Left lung (tissue), 10 donors: ENCODE measurements around the gene GPC2. TPM values are rescaled to one million over a fixed set of nuclear protein-coding genes. Genes with fewer than 3 reads are reported as not detected.
A peak's percentile ranks its signal among the peaks of the same experiment; 100 is the strongest.
"Not testable (repeated sequence)": the region's sequence is repeated elsewhere in the genome, so short reads cannot be mapped to it uniquely, and the experiment has no call there.

ENCODE experiments used
- ATAC-seq: fragments of 200-7000 bp; cut with Tn5 transposase; one replicate; pipeline ENCODE4 v1.9.1; 2020; ENCODE audit warnings: moderate library complexity
- DNase-seq, 4 donors: peaks; one replicate each; pipeline ENCODE4 v3.0.0-alpha.2; 2013 to 2020
- H3K27ac ChIP-seq, 2 donors: fragments of 200-600 bp; sonication (generic) in 1 of 2; one replicate each; pipeline versions ENCODE4 v1.5.0 to v1.8.0; 2020 to 2021
- H3K27me3 ChIP-seq, 2 donors: fragments of 200-600 bp; sonication (generic) in 1 of 2; one replicate each; pipeline versions ENCODE4 v1.5.0 to v1.8.0; 2020 to 2021
- H3K36me3 ChIP-seq, 2 donors: fragments of 200-600 bp; sonication (generic) in 1 of 2; one replicate each; pipeline versions ENCODE4 v1.5.0 to v1.8.0; 2020 to 2021
- H3K4me1 ChIP-seq, 2 donors: fragments of 200-600 bp; one replicate each; pipeline ENCODE4 v1.8.0; 2021
- H3K4me3 ChIP-seq, 2 donors: fragments of 200-600 bp; sonication (generic) in 1 of 2; one replicate each; pipeline versions ENCODE4 v1.5.0 to v1.8.0; 2020 to 2021; ENCODE audit warnings: mild to moderate bottlenecking in 1 of 2
- H3K9me3 ChIP-seq, 2 donors: fragments of 200-600 bp; sonication (generic) in 1 of 2; one replicate each; pipeline versions ENCODE4 v1.5.0 to v1.8.0; 2020 to 2021
- intact Hi-C, 2 donors: fragments of 100-400 bp; cut with DNase I; formaldehyde crosslinking; loops; one replicate each; pipeline versions ENCODE4 v1.11.2 to v1.14.2; 2022
- polyA plus RNA-seq, 6 donors: library from polyadenylated mRNA; unstranded; fragments of 120-200 nt; gene quantifications; one replicate each; pipeline ENCODE4 v1.2.1, GENCODE V29; 2013; ENCODE audit not compliant: insufficient read length in 6 of 6
- total RNA-seq, 2 donors: library from RNA; stranded (reverse); fragmentation: NEBNext Ultra II Directional; extraction: Animal tissue kit (Norgen Biotek cat#: 25700); gene quantifications; one replicate each; pipeline ENCODE4 v1.2.1, GENCODE V29; 2021
- TF ChIP-seq, protein P1 (sequence below), 2 donors: fragments of 200-600 bp; sonication (generic) in 1 of 2; IDR thresholded peaks; one replicate each; pipeline versions ENCODE4 v1.5.0 to v1.8.0; 2021; ENCODE audit warnings: antibody characterized with exemption in 2 of 2
- donor health status: DM: no; HTN: yes; CAD: no.
- donor health status: DM: no; HTN: no; CAD: no.

GPC2 gene
- total and polyA plus RNA-seq, 8 donors: 2.5 to 17.0 (median 10.2) TPM

- intact Hi-C loops: no loop called here
- ATAC-seq: peak; percentile 32
- TF ChIP-seq, protein P1, sequence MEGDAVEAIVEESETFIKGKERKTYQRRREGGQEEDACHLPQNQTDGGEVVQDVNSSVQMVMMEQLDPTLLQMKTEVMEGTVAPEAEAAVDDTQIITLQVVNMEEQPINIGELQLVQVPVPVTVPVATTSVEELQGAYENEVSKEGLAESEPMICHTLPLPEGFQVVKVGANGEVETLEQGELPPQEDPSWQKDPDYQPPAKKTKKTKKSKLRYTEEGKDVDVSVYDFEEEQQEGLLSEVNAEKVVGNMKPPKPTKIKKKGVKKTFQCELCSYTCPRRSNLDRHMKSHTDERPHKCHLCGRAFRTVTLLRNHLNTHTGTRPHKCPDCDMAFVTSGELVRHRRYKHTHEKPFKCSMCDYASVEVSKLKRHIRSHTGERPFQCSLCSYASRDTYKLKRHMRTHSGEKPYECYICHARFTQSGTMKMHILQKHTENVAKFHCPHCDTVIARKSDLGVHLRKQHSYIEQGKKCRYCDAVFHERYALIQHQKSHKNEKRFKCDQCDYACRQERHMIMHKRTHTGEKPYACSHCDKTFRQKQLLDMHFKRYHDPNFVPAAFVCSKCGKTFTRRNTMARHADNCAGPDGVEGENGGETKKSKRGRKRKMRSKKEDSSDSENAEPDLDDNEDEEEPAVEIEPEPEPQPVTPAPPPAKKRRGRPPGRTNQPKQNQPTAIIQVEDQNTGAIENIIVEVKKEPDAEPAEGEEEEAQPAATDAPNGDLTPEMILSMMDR (IDR thresholded peaks at IDR 0.05): peak; percentile 87 to 94
- H3K27ac ChIP-seq: no peak overlapping the region
- peak; percentile 53 to 94 (median 76) for DNase-seq
- no peaks in the 10 kb centered on the region for H3K27me3 ChIP-seq
- H3K9me3 ChIP-seq: no peaks in the 10 kb centered on the region
- H3K4me3 ChIP-seq: no peak overlapping the region
- peaks cover 5 to 24% of the 10 kb centered on the region in 2 donors for H3K4me1 ChIP-seq
- H3K36me3 ChIP-seq: no peaks in the 10 kb centered on the region
These were observed 46.4 kb downstream of the GPC2 start for GRCh38 chr7:100130608-100131453.

DNA sequence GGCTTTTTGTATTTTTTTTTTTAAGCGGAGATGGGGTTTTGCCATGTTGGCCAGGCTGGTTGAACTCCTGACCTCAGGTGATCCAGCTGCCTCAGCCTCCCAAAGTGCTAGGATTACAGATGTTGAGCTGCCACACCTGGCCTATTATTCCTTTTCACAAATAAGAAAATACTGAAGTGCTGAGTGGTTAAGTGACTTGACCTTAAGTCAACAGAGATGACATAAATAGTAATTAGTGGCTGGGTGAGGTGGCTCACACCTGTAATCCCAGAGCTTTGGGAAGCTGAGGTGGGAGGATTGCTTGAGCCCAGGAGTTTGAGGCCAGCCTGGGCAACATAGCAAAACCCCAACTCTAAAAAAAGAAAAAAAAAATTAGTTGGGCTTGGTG is 47.0 kb downstream of the GPC2 start:
- H3K4me3 ChIP-seq, intact Hi-C loops, ATAC-seq, H3K27ac ChIP-seq, H3K9me3 ChIP-seq, H3K36me3 ChIP-seq, DNase-seq, H3K27me3 ChIP-seq: not testable (repeated sequence)
- peaks cover 5 to 30% of the 10 kb centered on the region in 2 donors for H3K4me1 ChIP-seq

DNA sequence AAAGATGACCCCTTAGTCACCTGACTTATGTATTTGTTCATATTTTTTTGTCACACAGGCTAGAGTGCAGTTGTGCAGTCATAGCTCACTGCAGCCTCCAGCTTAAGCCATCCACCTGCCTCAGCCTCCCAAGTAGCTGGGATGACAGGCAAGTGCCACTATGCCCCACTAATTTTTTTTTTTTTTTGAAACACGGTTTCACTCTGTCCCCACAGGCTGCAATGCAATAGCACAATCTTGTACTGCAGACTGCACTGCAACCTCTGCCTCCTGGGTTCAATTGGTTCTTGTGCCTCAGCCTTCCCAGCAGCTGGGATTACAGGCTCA is 48.6 kb downstream of the GPC2 start:
- Histone ChIP-seq H3K27me3 (no peaks in the 10 kb centered on the region), H3K9me3 (no peaks in the 10 kb centered on the region), H3K4me1 (peaks cover 5 to 39% of the 10 kb centered on the region in 2 donors), H3K27ac (no peak overlapping the region), H3K36me3 (no peaks in the 10 kb centered on the region), H3K4me3 (no peak overlapping the region)
- DNase-seq (no peak), ATAC-seq (no peak)
- TF ChIP-seq, protein P1 (IDR thresholded peaks at IDR 0.05): no peak
- intact Hi-C loops: no loop called here

DNA sequence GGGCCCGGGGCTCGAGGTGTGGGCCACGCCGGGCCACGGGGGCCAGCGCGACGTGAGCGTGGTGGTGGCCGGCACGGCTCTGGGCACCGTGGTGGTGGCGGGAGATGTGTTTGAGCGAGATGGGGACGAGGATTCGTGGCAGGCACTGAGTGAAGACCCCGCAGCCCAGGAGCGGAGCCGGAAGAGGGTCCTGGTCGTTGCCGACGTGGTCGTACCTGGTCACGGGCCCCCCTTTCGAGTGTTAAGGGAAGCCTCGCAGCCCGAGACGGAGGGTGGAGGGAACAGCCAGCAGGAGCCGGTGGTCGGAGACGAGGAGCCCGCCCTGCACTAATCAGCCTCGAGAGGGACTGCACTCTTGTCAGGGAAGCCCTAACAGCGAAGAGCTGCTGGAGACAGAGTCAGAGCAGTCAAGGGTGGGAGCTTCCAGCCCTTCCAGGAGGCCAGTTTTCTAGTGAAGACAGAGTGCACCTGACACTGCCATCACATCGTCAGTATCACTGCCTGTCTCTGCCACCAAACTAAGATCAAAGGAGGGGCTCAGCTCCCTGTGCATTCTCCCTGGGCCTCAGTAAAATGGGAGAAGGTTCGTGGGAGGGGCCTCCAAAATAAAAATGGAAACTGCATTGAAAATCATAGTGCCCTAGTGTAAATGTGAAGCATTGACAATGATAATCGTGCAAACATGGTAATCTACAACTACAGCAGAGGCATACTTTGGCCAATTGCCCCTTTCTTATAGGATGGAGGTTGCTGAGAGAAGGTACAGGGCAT is 49.1 kb downstream of the GPC2 start:
- Histone ChIP-seq H3K4me1 (peaks cover 5 to 39% of the 10 kb centered on the region in 2 donors), H3K4me3 (peak overlapping the region; percentile 93 to 96), H3K27me3 (no peaks in the 10 kb centered on the region), H3K9me3 (no peaks in the 10 kb centered on the region), H3K36me3 (no peaks in the 10 kb centered on the region), H3K27ac (peak overlapping the region; percentile 96 to 97)
- DNase-seq (peak in 2 of 4 donors; percentile 18 to 39), ATAC-seq (peak; percentile 0)
- intact Hi-C loops: no loop called here
- TF ChIP-seq, protein P1 (IDR thresholded peaks at IDR 0.05): no peak

DNA sequence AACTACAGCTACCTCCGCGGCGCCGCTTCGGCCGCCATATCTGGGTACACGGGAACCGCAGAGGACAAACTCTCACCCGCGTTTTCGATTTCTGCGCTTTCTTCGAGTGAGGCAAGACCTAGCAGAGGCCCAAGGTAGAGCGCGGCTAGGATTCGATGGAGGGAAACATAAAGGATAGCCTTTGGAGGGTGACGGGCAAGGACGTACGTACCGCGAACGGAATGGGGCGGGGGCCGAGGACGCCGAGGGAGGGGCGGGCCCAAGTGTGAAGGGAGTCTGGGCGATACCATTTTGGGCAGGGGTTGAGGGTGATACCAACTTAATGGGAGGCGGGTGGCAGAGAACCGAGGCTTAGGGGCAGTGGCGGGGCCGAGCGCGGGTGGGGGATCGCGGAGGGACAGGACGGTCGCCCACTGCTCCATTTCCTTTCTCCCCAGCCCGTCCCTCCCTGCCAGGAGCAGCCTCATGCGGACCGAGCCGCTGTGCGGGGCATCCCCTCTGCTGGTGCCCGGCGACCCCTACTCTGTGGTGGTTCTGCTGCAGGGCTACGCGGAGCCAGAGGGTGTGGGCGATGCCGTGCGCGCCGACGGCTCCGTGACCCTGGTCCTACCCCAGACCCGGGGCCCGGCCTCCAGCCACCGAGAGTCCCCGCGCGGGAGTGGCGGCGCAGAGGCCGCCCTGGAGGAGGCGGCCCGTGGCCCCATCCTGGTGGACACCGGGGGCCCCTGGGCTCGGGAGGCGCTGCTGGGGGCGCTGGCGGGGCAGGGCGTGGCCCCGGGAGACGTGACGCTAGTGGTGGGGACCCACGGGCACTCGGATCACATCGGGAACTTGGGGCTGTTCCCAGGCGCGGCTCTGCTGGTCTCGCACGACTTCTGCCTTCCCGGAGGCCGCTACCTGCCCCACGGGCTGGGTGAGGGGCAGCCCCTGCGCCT is 50.0 kb downstream of the GPC2 start, which contains the start of gene MBLAC1:
Gene MBLAC1 (plus strand): TSS at position 37 of the 935 bp plus-strand sequence. CDS start 429 bp downstream, at position 466.
- TF ChIP-seq, protein P1 (IDR thresholded peaks at IDR 0.05): no peak
- Histone ChIP-seq H3K36me3 (no peaks in the 10 kb centered on the region), H3K4me1 (peaks cover 5 to 39% of the 10 kb centered on the region in 2 donors), H3K4me3 (peak within 1 kb of the TSS; percentile 93 to 96), H3K9me3 (no peaks in the 10 kb centered on the region), H3K27ac (peak within 1 kb of the TSS; percentile 96 to 97), H3K27me3 (no peaks in the 10 kb centered on the region)
- intact Hi-C loops: no loop called here
- ATAC-seq (peak; percentile 96), DNase-seq (peak; percentile 91 to 95 (median 92))
